BLaER1 treated with 17β-estradiol and CSF1 and Interleukin-3, amounts not matched to agents 10 nM and 100 nM (cell line): ENCODE measurements around the gene APP.

ENCODE experiments used
- H3K27ac ChIP-seq, 11 experiments: shearing (Covaris generic); formaldehyde crosslinking; 2 replicates each; pipeline ENCODE4 v1.8.1; 2022
- H3K27me3 ChIP-seq, 11 experiments: shearing (Covaris generic); formaldehyde crosslinking; 2 replicates each; pipeline ENCODE4 v1.8.1; 2022
- H3K36me3 ChIP-seq, 11 experiments: shearing (Covaris generic); formaldehyde crosslinking; 2 replicates each; pipeline ENCODE4 v1.8.1; 2022
- H3K4me1 ChIP-seq, 10 experiments: shearing (Covaris generic); formaldehyde crosslinking; 2 replicates each; pipeline ENCODE4 v1.8.1; 2022
- H3K4me2 ChIP-seq, 11 experiments: shearing (Covaris generic); formaldehyde crosslinking; 2 replicates each; pipeline ENCODE4 v1.8.1; 2022
- H3K4me3 ChIP-seq, 10 experiments: shearing (Covaris generic); formaldehyde crosslinking; 2 replicates each; pipeline ENCODE4 v1.8.1; 2022
- H3K9ac ChIP-seq, 11 experiments: shearing (Covaris generic); formaldehyde crosslinking; 2 replicates each; pipeline ENCODE4 v1.8.1; 2022
- H3K9me3 ChIP-seq, 11 experiments: shearing (Covaris generic); formaldehyde crosslinking; replicated peaks in 1 of 11; 2 replicates each; pipeline ENCODE4 v1.8.1; 2022
- H4K20me1 ChIP-seq, 11 experiments: shearing (Covaris generic); formaldehyde crosslinking; 2 replicates each; pipeline ENCODE4 v1.8.1; 2022
- Cebpa-rat ChIP-seq, 11 experiments: shearing (Covaris generic); IDR thresholded peaks; 2 replicates each; pipeline ENCODE4 v1.8.1; 2022

Gene APP

GRCh38 chr21:26130249-26130881 lies 40.2 kb downstream of the APP start:
- peaks cover 10 to 99% (median 75%) of the 10 kb centered on the region in 11 experiments; a peak in 18 of 22 replicates for H4K20me1 ChIP-seq
- no peak overlapping the region for H3K4me3 ChIP-seq
- no peak overlapping the region for H3K27ac ChIP-seq
- TF ChIP-seq Cebpa-rat (IDR thresholded peaks at IDR 0.05): no peak
- no peak overlapping the region for H3K9ac ChIP-seq
- peaks cover 0 to 19% (median 8%) of the 10 kb centered on the region in 10 experiments; a peak in 12 of 20 replicates for H3K4me1 ChIP-seq
- peak overlapping the region in 4 of 11 experiments; percentile 11 to 23 (median 16); a peak in 5 of 22 replicates for H3K4me2 ChIP-seq
- peaks cover 10 to 87% (median 43%) of the 10 kb centered on the region in 11 experiments for H3K36me3 ChIP-seq
- no peaks in the 10 kb centered on the region for H3K27me3 ChIP-seq
- H3K9me3 ChIP-seq: peaks cover 0 to 14% (median 0%) of the 10 kb centered on the region in 11 experiments; a peak in 4 of 22 replicates

- Histone ChIP-seq H3K9me3 (peaks cover 0 to 10% (median 0%) of the 10 kb centered on the region in 11 experiments; a peak in 3 of 22 replicates), H4K20me1 (peaks cover 13 to 99% (median 74%) of the 10 kb centered on the region in 11 experiments; a peak in 18 of 22 replicates), H3K4me2 (no peak overlapping the region), H3K27ac (no peak overlapping the region), H3K36me3 (peaks cover 14 to 75% (median 38%) of the 10 kb centered on the region in 11 experiments; a peak in 21 of 22 replicates), H3K27me3 (no peaks in the 10 kb centered on the region), H3K4me3 (no peak overlapping the region), H3K9ac (no peak overlapping the region), H3K4me1 (peaks cover 0 to 29% (median 8%) of the 10 kb centered on the region in 10 experiments; a peak in 12 of 20 replicates)
- TF ChIP-seq Cebpa-rat (IDR thresholded peaks at IDR 0.05): no peak
These were observed 42.7 kb downstream of the APP start for GRCh38 chr21:26127918-26128317.

GRCh38 chr21:26127073-26127814 lies 43.3 kb downstream of the APP start:
- no peak overlapping the region for H3K9ac ChIP-seq
- peaks cover 14 to 76% (median 39%) of the 10 kb centered on the region in 11 experiments; a peak in 21 of 22 replicates for H3K36me3 ChIP-seq
- H3K27me3 ChIP-seq: no peaks in the 10 kb centered on the region
- peaks cover 0 to 29% (median 8%) of the 10 kb centered on the region in 10 experiments; a peak in 12 of 20 replicates for H3K4me1 ChIP-seq
- no peak overlapping the region for H3K4me2 ChIP-seq
- peaks cover 0 to 10% (median 0%) of the 10 kb centered on the region in 11 experiments; a peak in 3 of 22 replicates for H3K9me3 ChIP-seq
- peaks cover 11 to 98% (median 73%) of the 10 kb centered on the region in 11 experiments; a peak in 18 of 22 replicates for H4K20me1 ChIP-seq
- H3K4me3 ChIP-seq: no peak overlapping the region
- TF ChIP-seq Cebpa-rat (IDR thresholded peaks at IDR 0.05): no peak
- no peak overlapping the region for H3K27ac ChIP-seq

- Histone ChIP-seq H4K20me1 (peaks cover 11 to 98% (median 72%) of the 10 kb centered on the region in 11 experiments; a peak in 18 of 22 replicates), H3K27me3 (no peaks in the 10 kb centered on the region), H3K36me3 (peaks cover 14 to 76% (median 39%) of the 10 kb centered on the region in 11 experiments; a peak in 21 of 22 replicates), H3K4me2 (no peak overlapping the region), H3K4me3 (no peak overlapping the region), H3K9ac (no peak overlapping the region), H3K9me3 (peaks cover 0 to 10% (median 0%) of the 10 kb centered on the region in 11 experiments; a peak in 3 of 22 replicates), H3K27ac (no peak overlapping the region), H3K4me1 (peaks cover 0 to 29% (median 8%) of the 10 kb centered on the region in 10 experiments; a peak in 12 of 20 replicates)
- no peak for TF ChIP-seq Cebpa-rat (IDR thresholded peaks at IDR 0.05)
These were observed 44.4 kb downstream of the APP start for GRCh38 chr21:26126168-26126553.

GRCh38 chr21:26125433-26126167 lies 45.0 kb downstream of the APP start:
- Histone ChIP-seq H3K9me3 (peaks cover 0 to 10% (median 0%) of the 10 kb centered on the region in 11 experiments; a peak in 3 of 22 replicates), H3K9ac (no peak overlapping the region), H4K20me1 (peaks cover 11 to 98% (median 72%) of the 10 kb centered on the region in 11 experiments; a peak in 18 of 22 replicates), H3K27me3 (no peaks in the 10 kb centered on the region), H3K27ac (no peak overlapping the region), H3K36me3 (peaks cover 14 to 71% (median 33%) of the 10 kb centered on the region in 11 experiments; a peak in 21 of 22 replicates), H3K4me2 (no peak overlapping the region), H3K4me3 (no peak overlapping the region), H3K4me1 (peaks cover 0 to 25% (median 3%) of the 10 kb centered on the region in 10 experiments; a peak in 11 of 20 replicates)
- TF ChIP-seq Cebpa-rat (IDR thresholded peaks at IDR 0.05): no peak

GRCh38 chr21:26124896-26125295 lies 45.7 kb downstream of the APP start:
- H3K27ac ChIP-seq: no peak overlapping the region
- no peak for TF ChIP-seq Cebpa-rat (IDR thresholded peaks at IDR 0.05)
- no peak overlapping the region for H3K9ac ChIP-seq
- H3K36me3 ChIP-seq: peaks cover 14 to 64% (median 30%) of the 10 kb centered on the region in 11 experiments; a peak in 21 of 22 replicates
- peaks cover 0 to 10% (median 0%) of the 10 kb centered on the region in 11 experiments; a peak in 2 of 22 replicates for H3K9me3 ChIP-seq
- H3K4me1 ChIP-seq: peaks cover 0 to 18% (median 0%) of the 10 kb centered on the region in 10 experiments; a peak in 5 of 20 replicates
- H3K27me3 ChIP-seq: no peaks in the 10 kb centered on the region
- no peak overlapping the region for H3K4me2 ChIP-seq
- peaks cover 9 to 98% (median 70%) of the 10 kb centered on the region in 11 experiments; a peak in 19 of 22 replicates for H4K20me1 ChIP-seq
- H3K4me3 ChIP-seq: no peak overlapping the region

- no peak overlapping the region for H3K9ac ChIP-seq
These were observed 46.1 kb downstream of the APP start for GRCh38 chr21:26124421-26124833.

GRCh38 chr21:26123012-26123411 lies 47.6 kb downstream of the APP start:
- Histone ChIP-seq H3K27ac (no peak overlapping the region), H3K9me3 (no peaks in the 10 kb centered on the region), H3K4me3 (no peak overlapping the region), H3K36me3 (peaks cover 5 to 65% (median 23%) of the 10 kb centered on the region in 11 experiments; a peak in 17 of 22 replicates), H3K4me1 (peaks cover 0 to 33% (median under 1%) of the 10 kb centered on the region in 10 experiments; a peak in 9 of 20 replicates), H3K4me2 (no peak overlapping the region), H3K27me3 (no peaks in the 10 kb centered on the region), H3K9ac (no peak overlapping the region), H4K20me1 (peaks cover 9 to 98% (median 70%) of the 10 kb centered on the region in 11 experiments; a peak in 20 of 22 replicates)
- no peak for TF ChIP-seq Cebpa-rat (IDR thresholded peaks at IDR 0.05)

More at GRCh38 chr21:26124421-26124833, 46.1 kb downstream of the APP start:
- H3K36me3 ChIP-seq: peaks cover 14 to 64% (median 26%) of the 10 kb centered on the region in 11 experiments; a peak in 21 of 22 replicates
- H3K27me3 ChIP-seq: no peaks in the 10 kb centered on the region
- no peak overlapping the region for H3K4me3 ChIP-seq
- peaks cover 0 to 8% (median 0%) of the 10 kb centered on the region in 11 experiments; a peak in 2 of 22 replicates for H3K9me3 ChIP-seq
- no peak for TF ChIP-seq Cebpa-rat (IDR thresholded peaks at IDR 0.05)
- H3K27ac ChIP-seq: no peak overlapping the region
- H3K4me1 ChIP-seq: peaks cover 0 to 23% (median 0%) of the 10 kb centered on the region in 10 experiments; a peak in 5 of 20 replicates
- H3K4me2 ChIP-seq: no peak overlapping the region
- peaks cover 9 to 99% (median 70%) of the 10 kb centered on the region in 11 experiments; a peak in 19 of 22 replicates for H4K20me1 ChIP-seq
